OCI-LY7 (cell line): ENCODE measurements around the gene TACR1.

ENCODE experiments used
- CTCF ChIP-seq: fragments of 200-600 bp; sonication (generic); conservative IDR thresholded peaks from 2 replicates; pipeline ENCODE4 v1.5.1; 2014; ENCODE audit warnings: mild to moderate bottlenecking, antibody characterized with exemption, low read length, moderate library complexity, mixed read lengths
- EZH2phosphoT487 ChIP-seq: fragments of 200-600 bp; sonication (generic); IDR thresholded peaks from 2 replicates; pipeline ENCODE4 v1.6.1; 2018; ENCODE audit warnings: low read depth, borderline replicate concordance, mild to moderate bottlenecking, mixed run types, antibody characterized with exemption, low read length, moderate library complexity, mixed read lengths

DNA sequence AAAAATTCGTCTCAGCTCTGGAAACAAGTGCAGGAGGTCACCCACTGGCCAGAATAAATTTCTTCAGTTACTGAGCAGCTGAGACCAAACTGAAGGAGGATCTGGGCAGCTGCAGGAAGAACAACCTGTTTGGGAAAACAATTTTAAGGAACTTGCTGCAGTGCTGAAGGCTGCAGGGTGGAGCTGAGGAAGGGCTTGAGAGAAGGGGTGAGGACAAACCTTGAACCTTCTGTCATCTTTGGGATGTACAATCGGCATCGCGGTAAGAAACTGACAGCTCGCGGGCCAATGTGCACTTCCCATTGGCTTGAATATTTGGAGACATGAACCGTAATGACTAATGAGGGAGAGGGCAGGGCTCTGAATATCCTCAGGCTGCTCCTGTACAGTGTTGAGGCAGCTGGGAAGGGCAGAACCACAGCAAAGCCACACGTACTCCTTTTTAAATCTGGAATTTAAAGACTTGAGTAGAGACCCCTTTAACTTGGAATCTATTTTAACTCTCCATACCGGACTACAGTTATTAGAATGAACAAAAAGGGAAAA is 90.3 kb downstream of the TACR1 start:
- no peak for TF ChIP-seq CTCF
- TF ChIP-seq EZH2phosphoT487, result no peak
